ENCODE measurements around the gene LANCL2. TPM values are rescaled to one million over a fixed set of nuclear protein-coding genes. Genes with fewer than 3 reads are reported as not detected.

Gene LANCL2
- 23.7 and 25.0 TPM in 2 replicates for total RNA-seq

GRCh38 chr7:55365205-55365674 is at the start of gene LANCL2:
Gene LANCL2, plus strand, starts transcription at chr7:55365337. Its CDS starts 689 bp downstream, at chr7:55366026.

Other genes starting within 250 kb of the LANCL2 start
- 155 and 159 TPM in 2 replicates for gene VOPP1, start 207.2 kb downstream of the LANCL2 start, total RNA-seq